NCI-H774 (cell line): Measurements from ENCODE around the gene PIPOX.

Experiments used
- DNase-seq: peaks from one replicate; lab custom pipeline; 2025; lab: John Stamatoyannopoulos, UW

Gene PIPOX, protein sequence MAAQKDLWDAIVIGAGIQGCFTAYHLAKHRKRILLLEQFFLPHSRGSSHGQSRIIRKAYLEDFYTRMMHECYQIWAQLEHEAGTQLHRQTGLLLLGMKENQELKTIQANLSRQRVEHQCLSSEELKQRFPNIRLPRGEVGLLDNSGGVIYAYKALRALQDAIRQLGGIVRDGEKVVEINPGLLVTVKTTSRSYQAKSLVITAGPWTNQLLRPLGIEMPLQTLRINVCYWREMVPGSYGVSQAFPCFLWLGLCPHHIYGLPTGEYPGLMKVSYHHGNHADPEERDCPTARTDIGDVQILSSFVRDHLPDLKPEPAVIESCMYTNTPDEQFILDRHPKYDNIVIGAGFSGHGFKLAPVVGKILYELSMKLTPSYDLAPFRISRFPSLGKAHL

DNA sequence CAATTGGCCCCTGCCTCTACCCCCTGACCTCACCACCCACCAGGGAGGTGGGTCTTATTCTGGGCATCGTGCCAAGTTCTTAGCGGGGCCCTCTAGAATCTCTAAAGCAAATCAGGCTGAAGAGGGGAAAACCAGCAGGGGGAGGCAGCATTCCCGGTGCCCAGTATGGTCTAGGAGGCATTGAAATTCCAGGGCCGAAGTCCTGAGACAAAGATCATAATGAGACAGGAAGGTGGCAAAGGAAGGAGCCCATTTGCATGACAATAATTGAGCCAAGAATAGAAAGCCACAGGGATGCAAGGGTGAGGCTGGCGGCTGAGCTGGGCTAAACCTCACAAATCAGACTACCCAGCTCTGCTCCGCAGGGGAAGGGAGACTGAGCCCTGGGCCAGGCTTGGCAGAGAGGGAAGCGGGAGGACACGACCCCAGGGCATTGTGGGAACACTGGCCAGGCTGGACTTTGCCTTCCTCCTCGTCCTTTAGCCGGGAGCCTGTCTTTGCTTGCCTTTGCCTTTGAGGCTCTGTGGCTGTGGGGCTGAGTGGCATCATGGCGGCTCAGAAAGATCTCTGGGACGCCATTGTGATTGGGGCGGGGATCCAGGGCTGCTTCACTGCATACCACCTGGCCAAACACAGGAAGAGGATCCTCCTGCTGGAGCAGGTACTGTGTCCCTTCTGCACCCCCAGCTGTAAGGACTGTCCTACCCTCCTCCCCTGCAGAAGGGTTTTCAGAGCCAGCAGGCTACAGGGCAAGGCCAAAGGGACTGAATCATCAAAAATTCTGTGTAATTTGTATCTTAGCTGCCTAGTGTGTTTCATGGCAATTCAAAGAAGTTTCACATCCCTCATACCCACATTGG lies at the start of gene PIPOX:
PIPOX (plus strand) TSS at position 463 of the 860 bp plus-strand sequence; CDS start at position 548, 85 bp downstream.
- peak; percentile 80 for DNase-seq

GRCh38 chr17:28993645-28994426 lies 49.1 kb upstream of the PIPOX start:
- no peak for DNase-seq

DNA sequence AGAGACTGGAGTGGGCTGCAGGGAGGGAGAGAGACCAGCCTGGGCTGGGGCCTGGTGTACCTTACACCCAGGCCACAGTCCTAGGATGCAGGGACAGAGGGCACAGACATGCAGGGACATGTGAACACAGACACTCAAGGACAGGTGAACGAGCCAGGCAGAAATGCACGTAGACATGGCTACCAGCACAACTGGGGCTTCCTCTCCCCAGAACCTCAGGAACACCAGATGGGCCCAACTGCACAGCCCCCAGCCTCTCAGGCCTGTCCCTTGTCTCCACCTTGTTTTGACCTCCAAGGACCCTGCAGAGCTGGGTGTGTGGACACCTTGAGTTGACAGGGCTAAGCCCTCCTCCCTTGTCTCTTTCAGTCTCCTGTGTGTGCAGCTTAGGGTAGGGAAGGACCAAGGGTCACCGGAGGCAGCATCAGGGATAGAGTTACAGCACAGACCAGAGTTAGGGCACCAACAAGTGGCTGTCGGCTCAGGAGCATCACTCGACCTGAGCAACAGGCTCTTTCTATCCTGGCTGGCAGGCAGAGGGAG lies 46.3 kb upstream of the PIPOX start:
- no peak for DNase-seq

DNA sequence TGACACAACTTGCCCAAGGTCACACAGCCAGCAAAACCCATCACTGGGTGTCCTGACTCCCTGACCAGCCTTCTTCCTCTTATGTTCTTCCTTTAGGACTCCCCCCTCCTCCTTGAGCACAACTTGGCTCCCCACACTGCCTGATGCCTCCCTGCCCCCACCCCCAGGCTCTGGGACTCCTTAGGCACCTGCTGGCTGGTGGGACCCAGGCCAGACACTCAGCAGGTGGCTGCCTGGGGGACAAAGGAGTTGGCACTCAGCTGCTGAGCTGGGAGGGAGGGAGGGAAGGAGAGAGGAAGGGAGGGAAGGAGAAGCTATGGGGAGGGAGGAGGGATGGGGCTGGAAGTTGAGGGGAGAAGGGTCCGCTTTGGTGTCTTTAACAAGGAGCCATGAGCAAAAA lies 45.1 kb upstream of the PIPOX start:
- peak; percentile 67 for DNase-seq

GRCh38 chr17:28999206-28999605 lies 43.7 kb upstream of the PIPOX start:
- DNase-seq: no peak

DNA sequence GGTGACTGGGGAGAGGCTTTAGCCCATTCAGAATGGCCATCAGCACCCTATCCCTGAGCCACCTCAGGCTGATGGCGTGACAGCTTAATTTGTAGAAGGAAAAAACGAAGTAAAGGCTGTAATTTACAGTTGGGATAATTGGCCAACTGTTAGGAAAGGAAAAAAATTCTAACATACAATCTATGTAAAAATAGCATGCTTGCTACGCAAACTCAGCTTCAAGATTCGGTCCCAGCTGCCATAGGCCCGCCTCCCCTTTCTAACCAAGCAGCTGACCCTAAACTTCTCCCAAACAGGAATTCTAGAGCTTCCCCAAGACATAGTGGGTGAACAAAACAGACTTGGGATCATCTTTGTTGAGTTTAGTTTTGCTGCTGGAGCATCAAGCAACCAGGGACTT lies 42.0 kb upstream of the PIPOX start:
- no peak for DNase-seq

DNA sequence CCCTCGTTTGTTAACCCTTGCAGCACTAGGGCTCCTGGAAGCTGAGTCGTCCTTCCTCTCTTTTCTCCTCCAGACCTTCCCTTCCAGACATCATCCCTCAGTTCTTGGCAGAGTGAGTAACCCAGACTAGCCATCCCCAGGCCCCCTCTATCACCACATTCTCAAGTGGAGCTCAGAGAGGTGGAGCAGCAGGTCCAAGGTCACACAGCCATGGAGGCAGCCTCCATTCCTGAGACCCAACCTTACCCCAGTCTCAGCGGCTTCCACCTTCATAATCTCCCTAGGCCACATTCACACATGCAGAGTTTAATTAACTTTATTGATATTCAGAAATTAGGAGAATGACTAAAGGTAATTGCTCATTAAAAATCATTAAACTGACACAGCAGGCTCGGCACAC lies 40.1 kb upstream of the PIPOX start:
- DNase-seq: no peak

- DNase-seq: no peak
Measured at GRCh38 chr17:29003289-29003688, 39.7 kb upstream of the PIPOX start.

- no peak for DNase-seq
Measured at GRCh38 chr17:29004081-29004692, 38.8 kb upstream of the PIPOX start.

- DNase-seq: peak; percentile 76
Measured at GRCh38 chr17:29005936-29006511, 36.9 kb upstream of the PIPOX start, which contains the start of gene SEZ6. SEZ6 (minus strand) TSS chr17:29006033; CDS start chr17:29005869, 164 bp downstream.

DNA sequence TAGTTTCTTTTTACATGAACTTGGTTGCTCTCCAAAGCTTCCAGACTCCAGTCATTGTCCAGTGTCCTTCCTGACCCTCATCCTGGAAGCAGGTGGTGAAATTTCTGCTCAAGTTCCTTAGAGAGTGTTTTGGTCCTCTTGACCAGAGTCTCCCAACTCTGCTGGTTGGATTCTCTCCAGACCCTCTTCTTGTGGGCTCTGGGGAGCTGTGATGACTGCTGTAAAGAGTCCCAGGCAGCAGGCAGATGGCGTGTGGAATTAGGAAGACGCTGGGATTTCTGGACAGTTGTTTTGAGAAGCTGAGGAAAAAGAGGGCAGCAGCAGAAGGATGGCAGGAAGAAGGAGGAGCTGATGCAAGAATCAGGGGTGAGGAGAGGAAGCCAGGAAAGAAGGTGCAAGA lies 35.5 kb upstream of the PIPOX start:
- DNase-seq: no peak

DNA sequence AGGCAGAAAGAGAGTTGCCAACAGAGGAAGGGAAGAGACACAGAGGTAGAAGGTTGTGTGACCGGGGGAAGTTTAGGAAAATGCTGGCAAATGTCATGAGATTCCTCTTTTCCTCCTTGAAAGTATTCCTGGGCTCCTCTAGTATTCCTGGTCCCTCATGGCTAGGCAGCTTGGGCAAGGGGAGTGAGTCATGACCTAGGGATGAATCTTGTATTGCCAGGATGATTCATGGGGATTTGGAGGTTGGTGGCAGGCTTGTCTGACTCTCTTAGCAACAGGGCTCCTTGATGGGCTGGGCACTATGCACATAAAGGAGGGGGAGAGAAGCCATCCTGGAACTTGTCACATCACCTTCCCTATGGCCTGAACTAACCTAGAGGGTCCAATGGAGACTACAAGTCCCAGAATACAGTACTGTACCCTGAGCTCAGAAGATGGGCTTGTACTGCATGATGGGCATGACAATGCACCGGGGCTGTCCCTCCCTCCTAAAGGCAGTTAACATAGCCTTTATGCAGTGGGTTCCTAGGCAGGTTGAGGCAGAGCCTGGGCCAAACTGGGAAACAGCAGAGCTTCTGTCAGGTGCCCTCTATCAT lies 35.0 kb upstream of the PIPOX start:
- DNase-seq: no peak

GRCh38 chr17:29008591-29008990 lies 34.4 kb upstream of the PIPOX start:
- peak; percentile 20 for DNase-seq

DNA sequence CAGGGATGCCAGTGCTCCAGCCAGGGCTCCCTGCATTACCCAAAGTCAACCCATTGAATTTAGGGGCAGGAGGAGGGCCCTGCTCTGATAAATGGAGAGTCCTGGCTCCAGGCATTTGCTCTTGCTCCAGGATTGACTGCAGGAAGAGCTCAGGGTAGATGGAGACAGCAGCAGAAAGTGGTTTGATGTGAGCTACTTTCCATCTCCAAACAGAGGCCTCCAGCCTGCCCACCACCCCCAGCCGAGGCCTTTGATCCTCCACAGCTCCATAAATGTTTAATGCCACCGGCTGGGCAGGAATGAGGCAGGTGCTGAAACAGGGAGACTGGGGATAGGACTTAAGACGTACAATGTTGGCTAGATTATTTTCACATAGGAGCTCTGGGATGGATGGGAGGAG lies 32.8 kb upstream of the PIPOX start:
- DNase-seq: no peak

- peak; percentile 52 for DNase-seq
Measured at GRCh38 chr17:29010586-29010985, 32.4 kb upstream of the PIPOX start.

- DNase-seq: no peak
Measured at GRCh38 chr17:29012535-29012934, 30.4 kb upstream of the PIPOX start.

DNA sequence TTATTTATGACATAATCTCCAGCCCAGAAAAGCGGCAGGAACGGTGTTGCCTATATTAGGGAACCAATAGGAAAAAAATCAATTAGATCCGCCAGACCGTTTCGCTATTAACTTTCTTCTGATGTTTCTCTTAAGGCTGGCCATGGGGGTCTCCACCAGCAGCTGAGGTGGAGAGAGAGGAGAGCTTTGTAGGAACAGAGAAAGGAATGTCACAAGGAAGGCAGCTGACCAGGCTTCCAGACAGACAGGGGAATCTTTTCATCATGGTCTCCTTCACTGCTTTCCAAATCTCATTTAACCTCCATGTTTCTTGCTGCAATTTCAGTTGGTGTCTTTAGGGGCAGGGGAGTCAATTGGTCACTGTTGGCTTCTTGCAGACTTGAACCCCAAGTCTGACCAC lies 28.2 kb upstream of the PIPOX start:
- no peak for DNase-seq

- no peak for DNase-seq
Measured at GRCh38 chr17:29016345-29017210, 26.4 kb upstream of the PIPOX start.

DNA sequence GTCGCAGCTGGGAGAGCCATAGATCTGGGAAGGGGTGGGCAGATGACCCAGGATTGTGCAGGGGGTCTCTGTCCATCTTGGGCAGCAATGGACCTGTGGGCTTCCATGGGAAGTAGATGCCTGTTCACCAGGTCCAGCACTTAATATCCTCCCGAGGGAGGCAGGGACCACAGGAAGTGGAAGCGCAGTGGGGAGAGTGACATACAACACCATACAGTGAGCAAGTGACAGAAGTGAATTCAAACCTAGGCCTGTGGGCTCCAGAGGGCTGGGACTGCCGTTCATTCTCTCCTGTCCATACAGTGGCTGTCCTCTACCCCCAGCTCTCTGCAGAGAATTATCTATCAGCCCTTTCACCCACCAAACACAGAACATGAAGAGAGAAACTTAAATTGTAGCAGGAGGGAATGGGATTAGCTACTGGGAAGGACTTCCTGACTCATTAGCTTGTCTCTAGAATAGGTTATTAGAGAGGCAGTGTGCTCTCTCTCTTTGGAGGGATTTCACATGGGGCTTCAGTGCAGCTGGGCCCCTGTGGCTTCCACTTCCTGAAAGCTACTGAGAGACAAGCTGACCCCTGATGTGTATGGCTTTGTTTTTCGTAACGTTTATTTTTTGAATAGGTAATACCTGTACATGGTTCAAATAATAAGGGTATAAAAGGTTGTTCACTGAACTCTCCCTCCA lies 24.0 kb upstream of the PIPOX start:
- DNase-seq: no peak
